ENCODE results near the gene ADCY4. TPM values are rescaled to one million over a fixed set of nuclear protein-coding genes. Genes with fewer than 3 reads are reported as not detected.

Gene ADCY4
- total and polyA plus RNA-seq, 2 of the 13 experiments (the other 11 are each of a cell fraction or from before 2014, with no cell fraction given): 0.03 TPM; not detected in 1

DNA sequence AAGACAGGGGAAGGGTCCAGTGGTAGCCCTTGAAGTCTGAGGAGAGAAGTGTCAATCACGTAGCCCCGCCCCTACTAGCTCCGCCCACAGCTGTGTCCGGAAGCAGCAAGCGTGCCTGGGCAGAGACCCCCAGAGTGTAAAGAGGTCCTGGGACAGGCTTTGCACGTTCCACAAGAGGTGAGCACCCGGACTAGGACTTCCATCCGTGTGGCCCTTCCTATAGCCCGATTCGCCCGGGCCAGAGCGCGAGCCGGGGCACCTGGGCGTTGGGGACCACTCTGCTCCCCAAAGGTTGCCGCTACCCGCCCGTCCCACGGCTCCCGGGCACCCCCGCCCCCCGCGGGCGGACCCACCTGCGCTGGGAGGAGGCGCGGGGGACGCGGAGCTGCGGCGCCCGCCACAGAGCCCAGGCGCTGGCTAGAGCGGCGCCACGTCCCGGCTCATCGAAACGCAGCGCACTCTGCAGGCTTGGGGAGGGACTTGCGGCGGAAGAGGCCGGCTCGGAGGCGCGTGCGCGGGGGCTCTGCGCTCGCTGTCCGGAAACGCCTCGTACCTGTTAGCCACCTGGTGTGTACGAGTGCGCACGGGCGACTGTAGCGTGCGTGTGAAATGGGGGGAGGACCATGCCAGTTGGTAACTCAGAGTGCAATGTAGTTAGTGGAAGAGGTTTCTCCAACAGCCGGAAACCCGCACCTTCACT is 63.6 kb downstream of the ADCY4 start, which contains the start of gene RABGGTA (continued):
- TF ChIP-seq SRSF1 (optimal IDR thresholded peaks at IDR 0.05; ENCODE audit: low read depth, low read length) (peak; percentile 98), HMGA1 (CRISPR knock-in tag; conservative IDR thresholded peaks at IDR 0.05) (no peak), GFI1 (CRISPR knock-in tag; IDR thresholded peaks at IDR 0.05; ENCODE audit: borderline replicate concordance) (peak; percentile 82; the same call in 1 of the 2 replicates), ZNF75D (CRISPR knock-in tag; IDR thresholded peaks at IDR 0.05; ENCODE audit: borderline replicate concordance) (peak; percentile 87; the same call in 1 of the 2 replicates), ZSCAN30 (CRISPR knock-in tag; IDR thresholded peaks at IDR 0.05) (peak; percentile 74; the same call in 1 of the 2 replicates), NCOA5 (CRISPR knock-in tag; IDR thresholded peaks at IDR 0.05) (no peak), TBP (CRISPR knock-in tag; IDR thresholded peaks at IDR 0.05) (peak; percentile 99)
- TF ChIP-seq, protein P1, sequence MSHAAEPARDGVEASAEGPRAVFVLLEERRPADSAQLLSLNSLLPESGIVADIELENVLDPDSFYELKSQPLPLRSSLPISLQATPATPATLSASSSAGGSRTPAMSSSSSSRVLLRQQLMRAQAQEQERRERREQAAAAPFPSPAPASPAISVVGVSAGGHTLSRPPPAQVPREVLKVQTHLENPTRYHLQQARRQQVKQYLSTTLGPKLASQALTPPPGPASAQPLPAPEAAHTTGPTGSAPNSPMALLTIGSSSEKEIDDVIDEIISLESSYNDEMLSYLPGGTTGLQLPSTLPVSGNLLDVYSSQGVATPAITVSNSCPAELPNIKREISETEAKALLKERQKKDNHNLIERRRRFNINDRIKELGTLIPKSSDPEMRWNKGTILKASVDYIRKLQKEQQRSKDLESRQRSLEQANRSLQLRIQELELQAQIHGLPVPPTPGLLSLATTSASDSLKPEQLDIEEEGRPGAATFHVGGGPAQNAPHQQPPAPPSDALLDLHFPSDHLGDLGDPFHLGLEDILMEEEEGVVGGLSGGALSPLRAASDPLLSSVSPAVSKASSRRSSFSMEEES (CRISPR knock-in tag; IDR thresholded peaks at IDR 0.05): peak; percentile 92
- TF ChIP-seq, protein P2, sequence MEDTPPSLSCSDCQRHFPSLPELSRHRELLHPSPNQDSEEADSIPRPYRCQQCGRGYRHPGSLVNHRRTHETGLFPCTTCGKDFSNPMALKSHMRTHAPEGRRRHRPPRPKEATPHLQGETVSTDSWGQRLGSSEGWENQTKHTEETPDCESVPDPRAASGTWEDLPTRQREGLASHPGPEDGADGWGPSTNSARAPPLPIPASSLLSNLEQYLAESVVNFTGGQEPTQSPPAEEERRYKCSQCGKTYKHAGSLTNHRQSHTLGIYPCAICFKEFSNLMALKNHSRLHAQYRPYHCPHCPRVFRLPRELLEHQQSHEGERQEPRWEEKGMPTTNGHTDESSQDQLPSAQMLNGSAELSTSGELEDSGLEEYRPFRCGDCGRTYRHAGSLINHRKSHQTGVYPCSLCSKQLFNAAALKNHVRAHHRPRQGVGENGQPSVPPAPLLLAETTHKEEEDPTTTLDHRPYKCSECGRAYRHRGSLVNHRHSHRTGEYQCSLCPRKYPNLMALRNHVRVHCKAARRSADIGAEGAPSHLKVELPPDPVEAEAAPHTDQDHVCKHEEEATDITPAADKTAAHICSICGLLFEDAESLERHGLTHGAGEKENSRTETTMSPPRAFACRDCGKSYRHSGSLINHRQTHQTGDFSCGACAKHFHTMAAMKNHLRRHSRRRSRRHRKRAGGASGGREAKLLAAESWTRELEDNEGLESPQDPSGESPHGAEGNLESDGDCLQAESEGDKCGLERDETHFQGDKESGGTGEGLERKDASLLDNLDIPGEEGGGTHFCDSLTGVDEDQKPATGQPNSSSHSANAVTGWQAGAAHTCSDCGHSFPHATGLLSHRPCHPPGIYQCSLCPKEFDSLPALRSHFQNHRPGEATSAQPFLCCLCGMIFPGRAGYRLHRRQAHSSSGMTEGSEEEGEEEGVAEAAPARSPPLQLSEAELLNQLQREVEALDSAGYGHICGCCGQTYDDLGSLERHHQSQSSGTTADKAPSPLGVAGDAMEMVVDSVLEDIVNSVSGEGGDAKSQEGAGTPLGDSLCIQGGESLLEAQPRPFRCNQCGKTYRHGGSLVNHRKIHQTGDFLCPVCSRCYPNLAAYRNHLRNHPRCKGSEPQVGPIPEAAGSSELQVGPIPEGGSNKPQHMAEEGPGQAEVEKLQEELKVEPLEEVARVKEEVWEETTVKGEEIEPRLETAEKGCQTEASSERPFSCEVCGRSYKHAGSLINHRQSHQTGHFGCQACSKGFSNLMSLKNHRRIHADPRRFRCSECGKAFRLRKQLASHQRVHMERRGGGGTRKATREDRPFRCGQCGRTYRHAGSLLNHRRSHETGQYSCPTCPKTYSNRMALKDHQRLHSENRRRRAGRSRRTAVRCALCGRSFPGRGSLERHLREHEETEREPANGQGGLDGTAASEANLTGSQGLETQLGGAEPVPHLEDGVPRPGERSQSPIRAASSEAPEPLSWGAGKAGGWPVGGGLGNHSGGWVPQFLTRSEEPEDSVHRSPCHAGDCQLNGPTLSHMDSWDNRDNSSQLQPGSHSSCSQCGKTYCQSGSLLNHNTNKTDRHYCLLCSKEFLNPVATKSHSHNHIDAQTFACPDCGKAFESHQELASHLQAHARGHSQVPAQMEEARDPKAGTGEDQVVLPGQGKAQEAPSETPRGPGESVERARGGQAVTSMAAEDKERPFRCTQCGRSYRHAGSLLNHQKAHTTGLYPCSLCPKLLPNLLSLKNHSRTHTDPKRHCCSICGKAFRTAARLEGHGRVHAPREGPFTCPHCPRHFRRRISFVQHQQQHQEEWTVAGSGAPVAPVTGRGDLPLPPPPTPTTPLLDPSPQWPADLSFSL (CRISPR knock-in tag; IDR thresholded peaks at IDR 0.05): peak; percentile 59
- TF ChIP-seq, protein P3, sequence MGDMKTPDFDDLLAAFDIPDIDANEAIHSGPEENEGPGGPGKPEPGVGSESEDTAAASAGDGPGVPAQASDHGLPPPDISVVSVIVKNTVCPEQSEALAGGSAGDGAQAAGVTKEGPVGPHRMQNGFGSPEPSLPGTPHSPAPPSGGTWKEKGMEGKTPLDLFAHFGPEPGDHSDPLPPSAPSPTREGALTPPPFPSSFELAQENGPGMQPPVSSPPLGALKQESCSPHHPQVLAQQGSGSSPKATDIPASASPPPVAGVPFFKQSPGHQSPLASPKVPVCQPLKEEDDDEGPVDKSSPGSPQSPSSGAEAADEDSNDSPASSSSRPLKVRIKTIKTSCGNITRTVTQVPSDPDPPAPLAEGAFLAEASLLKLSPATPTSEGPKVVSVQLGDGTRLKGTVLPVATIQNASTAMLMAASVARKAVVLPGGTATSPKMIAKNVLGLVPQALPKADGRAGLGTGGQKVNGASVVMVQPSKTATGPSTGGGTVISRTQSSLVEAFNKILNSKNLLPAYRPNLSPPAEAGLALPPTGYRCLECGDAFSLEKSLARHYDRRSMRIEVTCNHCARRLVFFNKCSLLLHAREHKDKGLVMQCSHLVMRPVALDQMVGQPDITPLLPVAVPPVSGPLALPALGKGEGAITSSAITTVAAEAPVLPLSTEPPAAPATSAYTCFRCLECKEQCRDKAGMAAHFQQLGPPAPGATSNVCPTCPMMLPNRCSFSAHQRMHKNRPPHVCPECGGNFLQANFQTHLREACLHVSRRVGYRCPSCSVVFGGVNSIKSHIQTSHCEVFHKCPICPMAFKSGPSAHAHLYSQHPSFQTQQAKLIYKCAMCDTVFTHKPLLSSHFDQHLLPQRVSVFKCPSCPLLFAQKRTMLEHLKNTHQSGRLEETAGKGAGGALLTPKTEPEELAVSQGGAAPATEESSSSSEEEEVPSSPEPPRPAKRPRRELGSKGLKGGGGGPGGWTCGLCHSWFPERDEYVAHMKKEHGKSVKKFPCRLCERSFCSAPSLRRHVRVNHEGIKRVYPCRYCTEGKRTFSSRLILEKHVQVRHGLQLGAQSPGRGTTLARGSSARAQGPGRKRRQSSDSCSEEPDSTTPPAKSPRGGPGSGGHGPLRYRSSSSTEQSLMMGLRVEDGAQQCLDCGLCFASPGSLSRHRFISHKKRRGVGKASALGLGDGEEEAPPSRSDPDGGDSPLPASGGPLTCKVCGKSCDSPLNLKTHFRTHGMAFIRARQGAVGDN (CRISPR knock-in tag; IDR thresholded peaks at IDR 0.05): peak; percentile 100
- TF ChIP-seq, protein P4, sequence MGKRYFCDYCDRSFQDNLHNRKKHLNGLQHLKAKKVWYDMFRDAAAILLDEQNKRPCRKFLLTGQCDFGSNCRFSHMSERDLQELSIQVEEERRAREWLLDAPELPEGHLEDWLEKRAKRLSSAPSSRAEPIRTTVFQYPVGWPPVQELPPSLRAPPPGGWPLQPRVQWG (CRISPR knock-in tag; IDR thresholded peaks at IDR 0.05; ENCODE audit: borderline replicate concordance, low read depth): no peak; the same call in 1 of the 2 replicates
- TF ChIP-seq, protein P5, sequence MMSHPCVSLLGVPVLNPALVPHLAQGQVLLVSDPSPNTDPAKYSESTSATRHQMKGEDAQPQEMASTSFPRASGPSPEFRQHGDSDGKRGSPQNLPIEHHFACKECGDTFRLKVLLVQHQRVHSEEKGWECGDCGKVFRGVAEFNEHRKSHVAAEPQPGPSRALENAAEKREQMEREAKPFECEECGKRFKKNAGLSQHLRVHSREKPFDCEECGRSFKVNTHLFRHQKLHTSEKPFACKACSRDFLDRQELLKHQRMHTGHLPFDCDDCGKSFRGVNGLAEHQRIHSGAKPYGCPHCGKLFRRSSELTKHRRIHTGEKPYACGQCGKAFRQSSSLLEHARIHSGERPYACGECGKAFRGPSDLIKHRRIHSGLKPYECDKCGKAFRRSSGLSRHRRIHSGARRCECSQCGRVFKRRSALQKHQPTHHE (CRISPR knock-in tag; IDR thresholded peaks at IDR 0.05; ENCODE audit: borderline replicate concordance): peak; percentile 100
- TF ChIP-seq, protein P6, sequence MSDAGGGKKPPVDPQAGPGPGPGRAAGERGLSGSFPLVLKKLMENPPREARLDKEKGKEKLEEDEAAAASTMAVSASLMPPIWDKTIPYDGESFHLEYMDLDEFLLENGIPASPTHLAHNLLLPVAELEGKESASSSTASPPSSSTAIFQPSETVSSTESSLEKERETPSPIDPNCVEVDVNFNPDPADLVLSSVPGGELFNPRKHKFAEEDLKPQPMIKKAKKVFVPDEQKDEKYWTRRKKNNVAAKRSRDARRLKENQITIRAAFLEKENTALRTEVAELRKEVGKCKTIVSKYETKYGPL (CRISPR knock-in tag; IDR thresholded peaks at IDR 0.05): peak; percentile 81; the same call in 1 of the 2 replicates

Measured in HepG2 (cell line).